NCI-H510A (cell line): ENCODE results near the gene TST.

Experiments
- DNase-seq: peaks from one replicate; lab custom pipeline; 2025; lab: John Stamatoyannopoulos, UW

TST gene

GRCh38 chr22:37053310-37054055 is 34.2 kb upstream of the TST start:
- DNase-seq: no peak

GRCh38 chr22:37052386-37053309 is 33.4 kb upstream of the TST start:
- DNase-seq: no peak

GRCh38 chr22:37051391-37052385 is 32.4 kb upstream of the TST start, which contains the start of gene KCTD17:
KCTD17 (plus strand) TSS chr22:37051742; CDS start chr22:37051761, 19 bp downstream.
- DNase-seq: peak; percentile 24

- DNase-seq: no peak
These were observed 31.7 kb upstream of the TST start for GRCh38 chr22:37050913-37051312.

GRCh38 chr22:37049224-37049623 is 30.0 kb upstream of the TST start:
- DNase-seq: no peak

GRCh38 chr22:37048133-37048532 is 28.9 kb upstream of the TST start:
- DNase-seq: no peak

- no peak for DNase-seq
These were observed 27.8 kb upstream of the TST start for GRCh38 chr22:37047006-37047405.

- no peak for DNase-seq
These were observed 27.3 kb upstream of the TST start for GRCh38 chr22:37046589-37046988.

- no peak for DNase-seq
These were observed 26.7 kb upstream of the TST start for GRCh38 chr22:37045958-37046357.

- no peak for DNase-seq
These were observed 25.7 kb upstream of the TST start for GRCh38 chr22:37044634-37045625.

GRCh38 chr22:37043828-37044538 is 24.7 kb upstream of the TST start:
- no peak for DNase-seq

GRCh38 chr22:37043209-37043827 is 24.1 kb upstream of the TST start:
- DNase-seq: no peak

GRCh38 chr22:37039466-37039865 is 20.2 kb upstream of the TST start:
- DNase-seq: no peak

- no peak for DNase-seq
These were observed 18.4 kb upstream of the TST start for GRCh38 chr22:37037669-37038068.

- DNase-seq: no peak
These were observed 17.6 kb upstream of the TST start for GRCh38 chr22:37036655-37037377.

GRCh38 chr22:37033605-37034430 is 14.6 kb upstream of the TST start:
- no peak for DNase-seq

GRCh38 chr22:37032535-37033460 is 13.6 kb upstream of the TST start:
- DNase-seq: no peak
